Transverse colon (tissue), 4 donors: ENCODE results near the gene EXTL1. TPM values are rescaled to one million over a fixed set of nuclear protein-coding genes. Genes with fewer than 3 reads are reported as not detected.

ENCODE experiments used
- DNase-seq: peaks from one replicate; pipeline ENCODE4 v3.0.0-alpha.2; 2019
- H3K27ac ChIP-seq, 4 donors: fragments of 200-600 bp; sonication (generic); 2 replicates each; pipeline ENCODE4 v1.5.1; 2016 to 2018; ENCODE audit warnings: inconsistent platforms in 4 of 4
- H3K27me3 ChIP-seq: fragments of 200-600 bp; sonication (generic); 2 replicates; pipeline ENCODE4 v1.5.1; 2017; ENCODE audit warnings: inconsistent platforms
- H3K36me3 ChIP-seq, 4 donors: fragments of 200-600 bp; sonication (generic); 2 replicates each; pipeline ENCODE4 v1.5.1; 2017 to 2019; ENCODE audit warnings: inconsistent platforms in 4 of 4
- H3K4me1 ChIP-seq, 4 donors: fragments of 200-600 bp; sonication (generic); 2 replicates each; pipeline ENCODE4 v1.5.1; 2017 to 2020; ENCODE audit warnings: inconsistent platforms in 4 of 4
- H3K4me3 ChIP-seq, 4 donors: fragments of 200-600 bp; sonication (generic); 1 replicate in 1 of 4; 2 replicates in 3 of 4; pipeline versions ENCODE4 v1.5.1 to v1.6.1; 2017 to 2019; ENCODE audit warnings: inconsistent platforms in 4 of 4
- H3K9me3 ChIP-seq, 2 donors: fragments of 200-600 bp; sonication (generic); 2 replicates each; pipeline ENCODE4 v1.5.1; 2017 to 2019; ENCODE audit warnings: inconsistent platforms in 2 of 2
- EP300 ChIP-seq: sonication (generic); formaldehyde crosslinking; IDR thresholded peaks from one replicate; pipeline ENCODE4 v1.6.1; 2017; ENCODE audit warnings: antibody characterized with exemption, low read depth
- POLR2A ChIP-seq: fragments of 450-650 bp; IDR thresholded peaks from one replicate; pipeline ENCODE4 v1.6.1; 2016; ENCODE audit warnings: antibody characterized with exemption, mild to moderate bottlenecking, moderate library complexity
- POLR2AphosphoS5 ChIP-seq, 3 donors: sonication (generic); formaldehyde crosslinking; IDR thresholded peaks; one replicate each; pipeline ENCODE4 v1.6.1; 2016; ENCODE audit warnings: antibody characterized with exemption in 3 of 3
- WGBS, 2 donors: methylation state at CpG; one replicate each; pipeline ENCODE4 v1.1.5; 2018; ENCODE audit warnings: low coverage in 1 of 2; 5-methylcytosine and 5-hydroxymethylcytosine counted together
- in situ Hi-C, 4 donors: fragments of 200-750 bp; cut with MboI; loops; one replicate each; pipeline versions ENCODE4 v1.15.0 to v1.15.1; 2017; ENCODE audit warnings: low sequenced_read_pairs in 3 of 4, low pct_ligation_motif_present in 1 of 4, low pct_unique_long_range_greater_than_20kb in 1 of 4
- intact Hi-C: fragments of 100-400 bp; cut with DNase I; formaldehyde crosslinking; loops from one replicate; pipeline ENCODE4 v1.15.1; 2023; ENCODE audit warnings: low total_unique reads
- total RNA-seq, 4 donors: library from RNA; depleted of rRNA; stranded (reverse); fragments of >200 nt; gene quantifications; one replicate each; pipeline ENCODE4 v1.1.0, GENCODE V29; 2016
- TF ChIP-seq, protein P1 (sequence below), 5 experiments: fragments of 200-600 bp in 3 of 5; fragments of 450-650 bp in 2 of 5; sonication (generic) in 3 of 5; IDR thresholded peaks; 1 replicate in 2 of 5; 2 replicates in 3 of 5; pipeline ENCODE4 v1.5.1; 2016 to 2017; ENCODE audit warnings: antibody characterized with exemption in 5 of 5, inconsistent platforms in 3 of 5, mild to moderate bottlenecking in 2 of 5, moderate library complexity in 1 of 5

EXTL1 gene
- total RNA-seq, 4 donors from 2014 or later, result 0.16 to 0.41 TPM; not detected in 2

DNA sequence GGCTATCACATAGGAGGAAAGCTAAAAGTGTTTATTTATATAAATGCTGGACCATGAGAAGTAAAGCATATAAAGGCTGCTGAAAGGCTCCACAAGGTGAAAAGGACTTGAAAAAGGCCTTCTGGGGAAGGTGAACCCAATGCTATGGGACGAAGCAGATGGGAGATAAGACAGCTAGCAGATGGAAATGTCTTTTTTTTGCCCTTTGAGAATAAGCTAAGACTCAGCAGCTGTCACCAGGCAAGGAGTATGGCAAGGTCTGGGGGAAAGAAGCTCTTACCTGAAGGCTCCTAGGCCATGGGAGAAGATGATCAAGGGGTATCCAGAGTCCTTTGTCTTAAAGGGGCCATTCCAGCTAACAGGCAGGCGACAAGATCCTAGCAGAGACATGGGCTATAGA is 33.6 kb upstream of the EXTL1 start:
- Histone ChIP-seq H3K4me1 (no peaks in the 10 kb centered on the region), H3K36me3 (peaks cover 0 to 31% (median 9%) of the 10 kb centered on the region in 4 donors), H3K27me3 (no peaks in the 10 kb centered on the region), H3K27ac (no peak overlapping the region), H3K4me3 (no peak overlapping the region), H3K9me3 (no peaks in the 10 kb centered on the region)
- intact Hi-C loops, result no loop called here
- DNase-seq, result no peak
- TF ChIP-seq EP300 (no peak), POLR2A (no peak), POLR2AphosphoS5 (IDR thresholded peaks at IDR 0.05) (no peak)
- TF ChIP-seq, protein P1, sequence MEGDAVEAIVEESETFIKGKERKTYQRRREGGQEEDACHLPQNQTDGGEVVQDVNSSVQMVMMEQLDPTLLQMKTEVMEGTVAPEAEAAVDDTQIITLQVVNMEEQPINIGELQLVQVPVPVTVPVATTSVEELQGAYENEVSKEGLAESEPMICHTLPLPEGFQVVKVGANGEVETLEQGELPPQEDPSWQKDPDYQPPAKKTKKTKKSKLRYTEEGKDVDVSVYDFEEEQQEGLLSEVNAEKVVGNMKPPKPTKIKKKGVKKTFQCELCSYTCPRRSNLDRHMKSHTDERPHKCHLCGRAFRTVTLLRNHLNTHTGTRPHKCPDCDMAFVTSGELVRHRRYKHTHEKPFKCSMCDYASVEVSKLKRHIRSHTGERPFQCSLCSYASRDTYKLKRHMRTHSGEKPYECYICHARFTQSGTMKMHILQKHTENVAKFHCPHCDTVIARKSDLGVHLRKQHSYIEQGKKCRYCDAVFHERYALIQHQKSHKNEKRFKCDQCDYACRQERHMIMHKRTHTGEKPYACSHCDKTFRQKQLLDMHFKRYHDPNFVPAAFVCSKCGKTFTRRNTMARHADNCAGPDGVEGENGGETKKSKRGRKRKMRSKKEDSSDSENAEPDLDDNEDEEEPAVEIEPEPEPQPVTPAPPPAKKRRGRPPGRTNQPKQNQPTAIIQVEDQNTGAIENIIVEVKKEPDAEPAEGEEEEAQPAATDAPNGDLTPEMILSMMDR (IDR thresholded peaks at IDR 0.05), result no peak
- WGBS, 2 donors, result 93 to 100% methylated on average over 1 to 2 of the region's 2 CpGs
- in situ Hi-C loops, result no loop called here

DNA sequence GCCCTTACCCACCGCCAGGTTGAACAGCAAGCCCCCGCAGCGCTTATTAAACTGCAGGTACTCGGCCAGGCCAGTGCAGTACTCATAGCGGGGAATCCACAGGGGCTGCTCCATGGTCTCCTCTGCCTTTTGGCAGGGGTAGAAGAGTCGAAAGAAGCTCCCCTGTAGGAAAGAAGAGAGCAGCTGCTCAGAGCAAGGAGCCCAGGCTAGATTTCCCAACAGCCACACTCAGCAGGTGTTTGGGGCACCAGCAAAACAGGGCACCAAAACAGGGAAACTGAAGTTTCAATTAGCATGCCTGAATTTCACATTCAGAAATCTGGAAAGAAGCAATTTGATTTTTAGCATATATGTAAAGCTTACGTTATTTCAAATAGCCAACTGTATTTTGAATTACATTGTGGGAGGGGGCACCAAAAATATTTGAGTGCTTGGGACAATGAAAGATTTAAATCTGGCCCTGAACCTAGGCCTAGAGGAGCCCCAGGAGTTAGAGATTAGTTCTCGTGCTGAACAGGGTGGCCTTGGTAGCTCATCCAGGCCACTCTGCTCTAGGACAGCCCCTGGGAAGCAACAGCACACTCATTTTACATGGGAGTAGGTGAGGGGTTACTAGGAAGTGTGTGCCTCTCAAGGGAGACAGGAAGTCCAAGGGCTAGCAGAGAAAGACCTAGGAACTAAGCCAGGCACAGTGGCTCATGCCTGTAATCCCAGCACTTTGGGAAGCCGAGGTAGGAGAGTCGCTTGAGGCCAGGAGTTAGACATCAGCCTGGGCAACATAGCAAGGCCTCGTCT is 31.9 kb upstream of the EXTL1 start:
- Histone ChIP-seq H3K9me3 (no peaks in the 10 kb centered on the region), H3K4me3 (no peak overlapping the region), H3K27me3 (no peaks in the 10 kb centered on the region), H3K27ac (peak overlapping the region in 1 of 4 donors; percentile 7), H3K36me3 (peaks cover 0 to 15% (median 4%) of the 10 kb centered on the region in 4 donors), H3K4me1 (no peaks in the 10 kb centered on the region)
- DNase-seq, result no peak
- TF ChIP-seq, protein P1 (IDR thresholded peaks at IDR 0.05), result no peak
- TF ChIP-seq EP300 (no peak), POLR2AphosphoS5 (IDR thresholded peaks at IDR 0.05) (no peak), POLR2A (no peak)
- 60 to 85% methylated on average over 1 to 11 of the region's 11 CpGs for WGBS, 2 donors
- intact Hi-C loops, result loop anchor here (5.0 kb wide), 1 partner anchor 72 kb away; no protein-coding TSS in a partner anchor
- in situ Hi-C loops, result no loop called here

DNA sequence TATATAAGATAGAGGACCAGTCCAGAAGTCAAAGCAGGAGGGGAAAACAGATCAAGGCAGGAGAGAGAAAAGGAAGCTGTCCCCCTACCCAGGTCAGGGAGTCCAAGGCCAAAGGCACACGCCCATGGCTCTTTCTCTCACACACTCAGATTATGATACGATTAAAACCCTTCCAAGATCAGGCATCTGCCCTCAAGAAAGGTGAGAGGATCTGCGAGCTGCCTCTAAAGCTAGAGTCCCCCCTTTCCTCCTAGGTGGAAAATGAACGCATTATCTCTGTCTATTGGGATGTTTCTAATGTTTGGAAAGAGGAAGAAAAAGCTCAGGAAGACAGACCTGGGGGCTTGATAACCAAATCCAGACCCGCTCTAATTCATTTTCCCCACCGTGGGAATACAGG is 31.3 kb upstream of the EXTL1 start:
- no peaks in the 10 kb centered on the region for H3K27me3 ChIP-seq
- no peak for DNase-seq
- H3K9me3 ChIP-seq, result no peaks in the 10 kb centered on the region
- H3K27ac ChIP-seq, result peak overlapping the region in 1 of 4 donors; percentile 7
- in situ Hi-C loops, result no loop called here
- H3K36me3 ChIP-seq, result peaks cover 0 to 15% (median 4%) of the 10 kb centered on the region in 4 donors
- intact Hi-C loops, result loop anchor here (5.0 kb wide), 1 partner anchor 73 kb away; no protein-coding TSS in a partner anchor
- TF ChIP-seq POLR2A (no peak), EP300 (no peak), POLR2AphosphoS5 (IDR thresholded peaks at IDR 0.05) (no peak)
- TF ChIP-seq, protein P1 (IDR thresholded peaks at IDR 0.05), result no peak
- WGBS, 2 donors, result 80 to 82% methylated on average over 5 to 6 of the region's 6 CpGs
- H3K4me3 ChIP-seq, result peak overlapping the region in 1 of 4 donors; percentile 20
- H3K4me1 ChIP-seq, result no peaks in the 10 kb centered on the region

DNA sequence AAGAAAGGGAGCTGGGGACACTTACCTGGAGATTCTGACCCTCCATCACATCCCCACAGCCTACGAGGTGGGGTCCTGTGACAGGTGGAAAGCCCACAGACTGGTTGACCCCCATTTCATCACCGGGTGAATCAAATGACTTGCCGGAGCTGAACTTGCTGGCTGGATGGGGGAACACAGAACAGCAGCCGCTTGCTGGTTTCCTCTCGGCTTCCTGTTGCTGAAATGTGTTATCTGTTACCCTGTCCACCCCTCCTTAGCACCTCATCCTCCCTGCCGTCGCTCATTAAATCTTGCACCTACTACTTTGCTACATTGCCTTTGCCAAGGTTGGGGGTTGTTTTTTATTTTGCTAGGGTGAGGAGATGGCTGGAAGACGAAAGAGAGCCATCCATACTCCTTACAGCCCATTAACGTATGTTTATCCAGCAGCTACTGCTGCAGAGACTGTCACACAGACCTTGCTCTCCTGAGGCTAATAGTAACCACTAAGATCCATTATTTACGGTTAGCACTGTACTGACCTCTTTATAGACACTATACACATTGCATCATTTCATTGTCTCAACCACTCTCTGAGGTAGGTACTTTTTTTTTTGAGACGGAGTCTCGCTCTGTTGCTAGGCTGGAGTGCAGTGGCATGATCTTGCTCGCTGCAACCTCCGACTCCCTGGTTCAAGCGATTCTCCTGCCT is 30.7 kb upstream of the EXTL1 start:
- intact Hi-C loops, result loop anchor here (5.0 kb wide), 1 partner anchor 74 kb away; no protein-coding TSS in a partner anchor

More for the DNA sequence above, 30.7 kb upstream of the EXTL1 start:
- DNase-seq, result no peak
- no peaks in the 10 kb centered on the region for H3K4me1 ChIP-seq
- no peaks in the 10 kb centered on the region for H3K9me3 ChIP-seq
- H3K27me3 ChIP-seq, result no peaks in the 10 kb centered on the region
- H3K4me3 ChIP-seq, result peak overlapping the region in 1 of 4 donors; percentile 20
- WGBS, 2 donors, result 74 to 77% methylated on average over 9 to 15 of the region's 15 CpGs
- peak overlapping the region in 1 of 4 donors; percentile 7 for H3K27ac ChIP-seq
- peaks cover 0 to 15% (median 4%) of the 10 kb centered on the region in 4 donors for H3K36me3 ChIP-seq
- TF ChIP-seq, protein P1 (IDR thresholded peaks at IDR 0.05), result no peak
- TF ChIP-seq POLR2AphosphoS5 (IDR thresholded peaks at IDR 0.05) (no peak), EP300 (no peak), POLR2A (no peak)
- in situ Hi-C loops, result no loop called here
